Renal cortex interstitium (tissue), 11 donors: ENCODE measurements around the gene FAM200B. TPM values are rescaled to one million over a fixed set of nuclear protein-coding genes. Genes with fewer than 3 reads are reported as not detected.

Source experiments
- DNase-seq, 11 donors: peaks; one replicate each; pipeline ENCODE4 v3.0.0-alpha.2; 2013; ENCODE audit warnings: low read depth in 9 of 11, low spot score in 4 of 11; ENCODE audit errors: extremely low read depth in 1 of 11
- polyA plus RNA-seq, 3 donors: library from polyadenylated mRNA; unstranded; fragments of 120-200 nt; gene quantifications; one replicate each; pipeline ENCODE4 v1.2.1, GENCODE V29; 2013; ENCODE audit not compliant: insufficient read length in 3 of 3

Gene FAM200B
- polyA plus RNA-seq, 3 donors = 70.1 to 78.9 (median 72.7) TPM

GRCh38 chr4:15658136-15658770 is 23.4 kb upstream of the FAM200B start:
- DNase-seq = no peak

DNA sequence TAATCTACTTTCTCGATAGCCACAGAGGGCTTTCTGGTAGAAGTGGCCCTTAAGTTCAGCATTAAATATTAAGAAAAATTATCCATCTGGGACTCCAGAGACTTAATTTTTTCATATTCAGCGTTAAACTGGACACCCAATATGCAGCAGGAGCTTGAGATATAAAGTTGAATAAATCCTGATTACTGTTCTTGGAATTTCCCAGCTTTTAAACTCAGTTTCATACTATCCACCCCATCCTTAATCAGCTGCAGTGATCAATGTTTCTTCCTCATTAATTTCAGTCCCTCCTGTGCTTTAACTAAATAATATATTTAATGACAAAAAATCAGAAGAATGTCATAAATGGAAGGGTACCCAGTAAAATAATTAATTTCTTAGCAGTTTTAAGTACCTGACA is 22.8 kb upstream of the FAM200B start:
- no peak for DNase-seq

GRCh38 chr4:15659768-15660570 is 21.7 kb upstream of the FAM200B start:
- DNase-seq = no peak

GRCh38 chr4:15665753-15666365 is 15.8 kb upstream of the FAM200B start:
- no peak for DNase-seq

DNA sequence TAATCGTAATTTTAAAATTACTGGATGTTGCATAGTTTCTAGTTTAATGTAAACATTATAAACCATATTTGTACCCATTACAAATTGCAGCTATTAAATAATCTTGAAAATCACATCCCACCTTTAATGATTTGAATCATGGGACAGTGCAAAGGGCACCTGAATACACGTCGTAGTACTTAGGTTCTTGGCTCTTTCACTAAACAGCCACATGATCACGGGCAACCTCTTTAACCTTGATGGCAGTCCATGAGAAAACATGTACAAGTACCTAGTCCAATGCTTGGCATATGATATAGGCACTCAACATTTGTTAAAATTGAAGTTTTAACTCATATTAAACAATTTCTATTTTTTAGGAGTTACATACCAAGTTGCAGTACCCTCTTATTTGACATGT is 14.6 kb upstream of the FAM200B start:
- DNase-seq = no peak

DNA sequence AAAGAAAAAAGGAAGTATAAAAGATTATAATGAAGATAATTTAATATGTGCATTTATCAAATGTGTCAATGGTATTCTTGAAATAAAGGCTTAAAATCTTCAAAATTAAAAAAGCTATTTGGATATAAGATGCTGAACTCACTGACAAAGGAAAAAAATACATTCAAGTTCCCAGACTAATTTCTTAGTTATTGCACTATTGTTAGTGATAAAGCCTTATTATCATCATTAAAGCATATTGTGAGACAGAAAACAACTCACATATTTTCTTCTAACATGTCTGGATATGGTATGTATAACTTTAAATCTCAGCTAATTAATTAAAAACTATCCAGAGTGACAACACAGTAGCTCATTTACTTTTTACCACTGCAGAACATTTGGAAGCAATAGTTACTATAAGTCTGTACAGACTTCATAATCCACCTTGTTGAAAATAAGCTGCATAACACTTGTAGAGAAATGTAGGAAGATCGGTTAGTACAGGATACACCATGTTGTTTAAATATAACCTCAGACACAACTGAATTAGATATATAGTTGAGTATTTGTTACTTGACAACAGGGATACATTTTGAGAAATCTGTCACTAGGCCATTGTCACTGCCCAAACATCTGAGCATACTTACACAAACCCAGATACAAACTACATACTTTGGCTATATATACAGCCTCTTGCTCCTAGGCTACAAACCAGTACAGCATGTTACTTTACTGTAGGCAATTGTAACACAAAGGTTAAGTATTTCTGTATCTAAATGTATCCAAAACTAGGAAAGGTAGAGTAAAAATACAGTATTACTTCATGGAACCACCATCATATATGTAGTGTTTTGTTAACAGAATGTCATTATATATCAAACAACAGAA is 12.8 kb upstream of the FAM200B start:
- no peak for DNase-seq

DNA sequence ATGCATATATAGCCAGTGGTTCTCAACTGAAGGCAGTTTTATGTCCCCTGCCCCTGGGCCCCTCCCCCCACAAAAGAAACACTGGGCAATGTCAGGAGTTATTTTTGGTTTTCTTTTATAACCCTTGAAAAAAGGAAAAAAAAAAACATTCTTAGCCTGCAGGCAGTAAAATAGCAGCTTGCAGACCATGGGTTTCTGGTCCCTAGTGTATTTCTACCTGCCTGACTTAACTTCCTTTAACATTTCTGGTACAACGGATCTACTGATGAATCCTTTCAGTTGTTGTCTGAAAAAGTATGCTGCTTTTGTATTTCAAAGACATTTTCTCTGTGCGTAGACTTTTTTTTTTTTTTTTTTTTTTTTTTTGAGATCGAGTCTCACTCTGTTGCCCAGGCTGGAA is 11.1 kb upstream of the FAM200B start:
- DNase-seq = no peak

- DNase-seq = no peak
These were observed 9.5 kb upstream of the FAM200B start for GRCh38 chr4:15672101-15672500.

- DNase-seq = no peak
These were observed 8.3 kb upstream of the FAM200B start for GRCh38 chr4:15673337-15673736.

GRCh38 chr4:15674046-15674445 is 7.6 kb upstream of the FAM200B start:
- DNase-seq = no peak

- DNase-seq = no peak
These were observed 6.7 kb upstream of the FAM200B start for GRCh38 chr4:15674926-15675325.

GRCh38 chr4:15675356-15675755 is 6.3 kb upstream of the FAM200B start:
- DNase-seq = no peak

DNA sequence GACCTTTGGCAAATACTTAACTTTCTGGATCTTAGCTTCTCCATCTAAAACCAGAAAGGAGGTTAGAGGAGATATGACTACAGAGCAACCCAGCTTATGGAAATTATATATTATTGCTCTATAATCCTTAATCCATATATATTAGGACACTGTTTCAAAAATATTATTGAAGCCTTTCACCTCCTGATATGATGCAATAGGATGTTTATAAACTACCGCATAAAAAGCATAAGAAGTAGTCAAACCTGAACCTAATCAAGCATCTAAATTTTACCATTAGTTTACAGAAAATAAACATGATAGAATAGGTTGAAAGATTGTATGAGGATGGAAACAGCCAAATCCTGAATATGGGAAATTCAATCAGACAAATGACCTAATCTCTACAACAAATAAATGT is 5.6 kb upstream of the FAM200B start:
- no peak for DNase-seq

DNA sequence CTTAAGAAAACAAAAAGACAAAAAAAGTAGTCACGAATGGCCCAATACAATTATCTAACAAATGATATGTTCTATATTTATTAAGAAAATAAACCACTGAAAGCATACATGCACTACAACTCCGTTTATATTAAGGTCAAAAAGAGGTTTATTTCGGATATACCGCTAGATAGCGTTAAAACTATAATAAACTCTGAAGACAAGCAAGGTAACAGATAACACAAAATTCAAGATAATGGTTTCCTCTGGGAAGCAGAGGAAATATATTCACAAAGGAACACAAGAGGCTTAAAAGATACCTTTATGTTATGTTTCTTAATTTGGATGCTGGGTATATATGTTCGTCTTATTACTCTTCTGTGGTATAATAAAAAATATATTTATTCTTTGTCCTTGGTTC is 4.7 kb upstream of the FAM200B start:
- no peak for DNase-seq

DNA sequence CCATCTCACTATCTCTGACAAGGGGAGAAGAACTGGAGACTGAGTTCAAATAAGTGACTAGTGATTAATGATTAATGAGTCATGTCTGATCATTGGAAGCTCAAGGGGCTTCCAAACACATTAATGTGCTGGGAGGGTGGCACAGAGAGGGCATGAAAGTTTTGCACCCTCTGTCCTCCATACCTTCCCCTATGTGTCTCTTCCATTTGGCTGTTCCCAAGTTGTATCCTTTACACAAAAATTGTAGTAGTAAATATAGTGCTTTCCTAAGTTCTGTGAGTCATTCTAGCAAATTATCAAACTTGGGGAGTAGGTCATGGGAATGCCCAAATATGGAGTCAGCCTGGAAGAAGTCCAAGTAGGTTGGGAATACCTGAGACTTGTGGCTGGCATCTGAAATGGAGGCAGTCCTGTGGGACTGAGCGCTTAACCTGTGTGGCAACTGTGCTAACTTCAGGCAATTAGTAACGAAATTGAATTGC is 4.1 kb upstream of the FAM200B start:
- DNase-seq = peak in 5 of 11 donors; percentile 30 to 63 (median 44)

DNA sequence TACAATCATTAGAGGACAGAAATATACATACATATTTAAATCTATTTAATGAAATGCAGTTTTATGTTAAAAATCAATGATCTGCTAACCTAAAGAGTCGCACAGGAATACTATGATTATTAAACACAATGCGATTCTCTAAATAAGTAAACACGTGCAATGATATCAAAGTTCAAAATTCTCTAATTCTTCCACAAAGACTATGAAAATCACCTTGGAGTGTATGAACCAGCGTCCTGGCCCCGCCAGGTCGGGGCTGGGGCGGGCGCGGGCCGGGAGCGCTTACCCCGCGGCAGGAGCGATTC is 608 bp upstream of the FAM200B start:
- peak in 1 of 11 donors; percentile 13 for DNase-seq

GRCh38 chr4:15682242-15683142 is 865 bp downstream of the FAM200B start:
- DNase-seq = peak in 2 of 11 donors; percentile 14 to 15

DNA sequence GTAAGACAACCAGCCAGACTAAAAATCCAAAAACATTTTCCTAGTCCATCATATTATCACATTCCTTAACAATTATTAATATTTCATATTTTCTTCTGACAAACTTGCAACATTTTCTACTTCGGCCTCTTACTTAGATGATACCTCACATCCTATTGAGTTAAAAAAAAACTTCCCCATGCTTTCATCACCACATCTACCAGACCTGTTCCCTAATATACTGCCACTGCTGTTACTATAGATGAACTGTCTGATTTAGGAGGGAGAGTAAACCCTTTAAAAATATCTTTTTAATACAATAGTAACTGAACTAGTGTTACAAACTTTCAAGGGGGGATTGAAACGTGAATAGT is 1.5 kb downstream of the FAM200B start:
- no peak for DNase-seq

- no peak for DNase-seq
These were observed 2.9 kb downstream of the FAM200B start for GRCh38 chr4:15684498-15684897.
